Kidney (tissue), 14 donors: ENCODE measurements around the gene MAP3K5. TPM values are rescaled to one million over a fixed set of nuclear protein-coding genes. Genes with fewer than 3 reads are reported as not detected.

Source experiments
- DNase-seq, 5 donors: peaks; one replicate each; pipeline ENCODE4 v3.0.0-alpha.2; 2013 to 2020
- FAIRE-seq: peaks from 2 replicates; lab custom pipeline; 2012; peaks lifted over from hg19 to GRCh38; lab: Jason Lieb, UNC
- H3K27ac ChIP-seq, 2 donors: one replicate each; pipeline ENCODE4 v1.7.0; 2013; ENCODE audit warnings: low read depth in 2 of 2, low read length in 2 of 2, inconsistent platforms in 1 of 2
- H3K27me3 ChIP-seq: one replicate; pipeline ENCODE4 v1.7.1; 2013; ENCODE audit warnings: low read length, inconsistent platforms; ENCODE audit not compliant: control insufficient read depth, insufficient read depth
- H3K36me3 ChIP-seq, 3 donors: one replicate each; pipeline versions ENCODE4 v1.7.0 to v1.7.1; 2013; ENCODE audit warnings: low read length in 3 of 3, control low read depth in 1 of 3, inconsistent platforms in 1 of 3; ENCODE audit not compliant: insufficient read depth in 3 of 3, control insufficient read depth in 2 of 3
- H3K4me1 ChIP-seq, 3 donors: one replicate each; pipeline versions ENCODE4 v1.7.0 to v1.7.1; 2013; ENCODE audit warnings: low read length in 3 of 3, inconsistent platforms in 1 of 3, low read depth in 1 of 3; ENCODE audit not compliant: control insufficient read depth in 2 of 3, insufficient read depth in 2 of 3
- H3K4me3 ChIP-seq, 3 donors: one replicate each; pipeline versions ENCODE4 v1.7.0 to v1.8.1; 2013; ENCODE audit warnings: low read length in 3 of 3, control low read depth in 1 of 3, inconsistent platforms in 1 of 3
- H3K9ac ChIP-seq, 3 donors: one replicate each; pipeline versions ENCODE4 v1.7.0 to v1.7.1; 2013; ENCODE audit warnings: low read length in 3 of 3, control low read depth in 1 of 3, inconsistent platforms in 1 of 3
- H3K9me3 ChIP-seq, 3 donors: one replicate each; pipeline versions ENCODE4 v1.7.0 to v1.7.1; 2013; ENCODE audit warnings: low read length in 3 of 3, control low read depth in 1 of 3, inconsistent platforms in 1 of 3; ENCODE audit not compliant: control insufficient read depth in 2 of 3, insufficient read depth in 1 of 3
- intact Hi-C: fragments of 100-400 bp; cut with DNase I; formaldehyde crosslinking; loops from one replicate; pipeline ENCODE4 v1.11.1; 2022
- polyA plus RNA-seq: library from polyadenylated mRNA; stranded (reverse); fragments of 350-450 nt; fragmentation: Illumina TruSeq; extraction: RNeasy Lipid Tissue Mini Kit (QIAGEN cat#74804); gene quantifications from one replicate; pipeline ENCODE4 v1.2.3, GENCODE V29; 2014; ENCODE audit warnings: low read depth, low replicate concordance; ENCODE audit not compliant: insufficient read depth
- total RNA-seq: library from RNA; stranded (reverse); fragmentation: NEBNext Ultra II Directional; extraction: Animal tissue kit (Norgen Biotek cat#: 25700); gene quantifications from one replicate; pipeline ENCODE4 v1.2.1, GENCODE V29; 2021
- TF ChIP-seq, protein P1 (sequence below): IDR thresholded peaks from 3 replicates; pipeline ENCODE4 v1.5.1; 2012; ENCODE audit warnings: mild to moderate bottlenecking, moderate library complexity, borderline replicate concordance; ENCODE audit not compliant: insufficient read depth; ENCODE audit errors: extremely low read depth
- donor health status: control.
- donor health status: control.
- donor health status: control.
- donor health status: control.
- donor health status: control.
- donor health status: DM: yes; HTN: yes; CAD: no.
- donor health status: Normal renal cell carcinoma (clear cell type).

Gene MAP3K5
- total and polyA plus RNA-seq, 2 donors from 2014 or later = 5.9 to 32.9 TPM

GRCh38 chr6:136659991-136660499 is 132.2 kb downstream of the MAP3K5 start:
- FAIRE-seq (no peak), DNase-seq (no peak)
- H3K4me1 ChIP-seq = no peaks in the 10 kb centered on the region
- H3K27ac ChIP-seq = no peak overlapping the region
- no peaks in the 10 kb centered on the region for H3K9me3 ChIP-seq
- no peaks in the 10 kb centered on the region for H3K27me3 ChIP-seq
- intact Hi-C loops = no loop called here
- no peak overlapping the region for H3K9ac ChIP-seq
- H3K36me3 ChIP-seq = no peaks in the 10 kb centered on the region
- H3K4me3 ChIP-seq = no peak overlapping the region
- TF ChIP-seq, protein P1, sequence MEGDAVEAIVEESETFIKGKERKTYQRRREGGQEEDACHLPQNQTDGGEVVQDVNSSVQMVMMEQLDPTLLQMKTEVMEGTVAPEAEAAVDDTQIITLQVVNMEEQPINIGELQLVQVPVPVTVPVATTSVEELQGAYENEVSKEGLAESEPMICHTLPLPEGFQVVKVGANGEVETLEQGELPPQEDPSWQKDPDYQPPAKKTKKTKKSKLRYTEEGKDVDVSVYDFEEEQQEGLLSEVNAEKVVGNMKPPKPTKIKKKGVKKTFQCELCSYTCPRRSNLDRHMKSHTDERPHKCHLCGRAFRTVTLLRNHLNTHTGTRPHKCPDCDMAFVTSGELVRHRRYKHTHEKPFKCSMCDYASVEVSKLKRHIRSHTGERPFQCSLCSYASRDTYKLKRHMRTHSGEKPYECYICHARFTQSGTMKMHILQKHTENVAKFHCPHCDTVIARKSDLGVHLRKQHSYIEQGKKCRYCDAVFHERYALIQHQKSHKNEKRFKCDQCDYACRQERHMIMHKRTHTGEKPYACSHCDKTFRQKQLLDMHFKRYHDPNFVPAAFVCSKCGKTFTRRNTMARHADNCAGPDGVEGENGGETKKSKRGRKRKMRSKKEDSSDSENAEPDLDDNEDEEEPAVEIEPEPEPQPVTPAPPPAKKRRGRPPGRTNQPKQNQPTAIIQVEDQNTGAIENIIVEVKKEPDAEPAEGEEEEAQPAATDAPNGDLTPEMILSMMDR = no peak

- intact Hi-C loops = no loop called here
- H3K27ac ChIP-seq = no peak overlapping the region
These were observed 133.6 kb downstream of the MAP3K5 start for GRCh38 chr6:136658711-136659110.

GRCh38 chr6:136657666-136658065 is 134.6 kb downstream of the MAP3K5 start:
- TF ChIP-seq, protein P1 = no peak
- H3K4me3 ChIP-seq = no peak overlapping the region
- no peak overlapping the region for H3K9ac ChIP-seq
- no peaks in the 10 kb centered on the region for H3K9me3 ChIP-seq
- intact Hi-C loops = no loop called here
- H3K27ac ChIP-seq = no peak overlapping the region
- H3K36me3 ChIP-seq = no peaks in the 10 kb centered on the region
- FAIRE-seq (no peak), DNase-seq (no peak)
- no peaks in the 10 kb centered on the region for H3K27me3 ChIP-seq
- no peaks in the 10 kb centered on the region for H3K4me1 ChIP-seq

More at GRCh38 chr6:136658711-136659110, 133.6 kb downstream of the MAP3K5 start:
- no peak for DNase-seq
- FAIRE-seq = no peak
- TF ChIP-seq, protein P1 = no peak
- Histone ChIP-seq H3K9me3 (no peaks in the 10 kb centered on the region), H3K4me1 (no peaks in the 10 kb centered on the region), H3K4me3 (no peak overlapping the region), H3K9ac (no peak overlapping the region), H3K27me3 (no peaks in the 10 kb centered on the region), H3K36me3 (no peaks in the 10 kb centered on the region)

DNA sequence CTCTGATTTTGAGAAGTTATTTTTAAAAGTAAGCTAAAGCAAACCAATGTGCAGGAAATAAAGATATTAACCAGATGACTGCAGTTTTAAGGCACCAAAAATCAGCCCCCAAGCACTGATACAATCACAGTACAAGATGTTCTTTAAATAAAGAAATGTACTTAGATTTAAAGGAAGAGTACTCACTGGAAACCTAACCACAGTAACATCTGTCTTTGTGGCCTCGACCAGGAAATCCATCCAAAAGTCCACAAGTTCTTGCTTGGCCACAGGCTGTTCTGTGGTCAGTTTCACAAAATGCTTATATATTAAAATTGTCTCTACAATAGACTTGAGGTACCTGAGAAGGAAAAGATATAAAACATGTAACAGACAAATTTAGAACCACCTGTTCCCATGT is 136.2 kb downstream of the MAP3K5 start:
- Histone ChIP-seq H3K27me3 (no peaks in the 10 kb centered on the region), H3K4me3 (no peak overlapping the region), H3K4me1 (no peaks in the 10 kb centered on the region), H3K27ac (no peak overlapping the region), H3K36me3 (no peaks in the 10 kb centered on the region), H3K9me3 (no peaks in the 10 kb centered on the region), H3K9ac (no peak overlapping the region)
- intact Hi-C loops = no loop called here
- FAIRE-seq = no peak
- TF ChIP-seq, protein P1 = no peak
- DNase-seq = no peak
